Measurements from ENCODE around the gene OOSP3. TPM values are rescaled to one million over a fixed set of nuclear protein-coding genes. Genes with fewer than 3 reads are reported as not detected.

OOSP3 gene
- total RNA-seq, 1 donor = not detected

DNA sequence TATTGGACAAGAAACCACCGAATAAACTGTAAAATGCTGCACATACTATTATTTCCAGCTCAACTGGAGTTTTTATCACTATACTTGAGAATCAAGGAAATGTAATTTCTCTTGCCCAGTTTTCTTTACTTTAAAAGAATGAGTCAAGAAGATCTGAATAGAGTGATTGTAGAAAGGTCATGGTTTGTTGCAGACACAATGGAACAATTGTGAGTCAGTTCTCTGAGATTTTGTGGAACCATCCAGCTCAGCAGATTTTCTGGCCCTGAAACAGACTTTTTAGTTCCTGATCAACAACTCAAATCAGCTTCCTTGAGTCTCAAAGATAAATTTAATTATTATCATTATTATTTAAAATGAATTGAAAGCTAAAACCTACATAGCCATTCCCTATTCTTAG, 13.6 kb upstream of the OOSP3 start:
- Histone ChIP-seq H3K27ac (ENCODE audit: low read depth, low read length) (no peak overlapping the region), H3K79me2 (ENCODE audit: insufficient read depth, low read length) (no peaks in the 10 kb centered on the region), H4K20me1 (ENCODE audit: insufficient read depth, low read length) (no peaks in the 10 kb centered on the region), H3K4me3 (ENCODE audit: insufficient read depth, low read length) (no peak overlapping the region), H3K27me3 (ENCODE audit: insufficient read depth, low read length) (no peaks in the 10 kb centered on the region), H3K4me1 (ENCODE audit: insufficient read depth, low read length) (no peaks in the 10 kb centered on the region), H3K4me2 (ENCODE audit: insufficient read depth, low read length) (no peak overlapping the region), H2AFZ (ENCODE audit: low read length) (no peak overlapping the region), H3K9me3 (ENCODE audit: low read depth, low read length) (no peaks in the 10 kb centered on the region), H3K36me3 (ENCODE audit: insufficient read depth, low read length) (no peaks in the 10 kb centered on the region)
- TF ChIP-seq, protein P1, sequence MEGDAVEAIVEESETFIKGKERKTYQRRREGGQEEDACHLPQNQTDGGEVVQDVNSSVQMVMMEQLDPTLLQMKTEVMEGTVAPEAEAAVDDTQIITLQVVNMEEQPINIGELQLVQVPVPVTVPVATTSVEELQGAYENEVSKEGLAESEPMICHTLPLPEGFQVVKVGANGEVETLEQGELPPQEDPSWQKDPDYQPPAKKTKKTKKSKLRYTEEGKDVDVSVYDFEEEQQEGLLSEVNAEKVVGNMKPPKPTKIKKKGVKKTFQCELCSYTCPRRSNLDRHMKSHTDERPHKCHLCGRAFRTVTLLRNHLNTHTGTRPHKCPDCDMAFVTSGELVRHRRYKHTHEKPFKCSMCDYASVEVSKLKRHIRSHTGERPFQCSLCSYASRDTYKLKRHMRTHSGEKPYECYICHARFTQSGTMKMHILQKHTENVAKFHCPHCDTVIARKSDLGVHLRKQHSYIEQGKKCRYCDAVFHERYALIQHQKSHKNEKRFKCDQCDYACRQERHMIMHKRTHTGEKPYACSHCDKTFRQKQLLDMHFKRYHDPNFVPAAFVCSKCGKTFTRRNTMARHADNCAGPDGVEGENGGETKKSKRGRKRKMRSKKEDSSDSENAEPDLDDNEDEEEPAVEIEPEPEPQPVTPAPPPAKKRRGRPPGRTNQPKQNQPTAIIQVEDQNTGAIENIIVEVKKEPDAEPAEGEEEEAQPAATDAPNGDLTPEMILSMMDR (IDR thresholded peaks at IDR 0.05; ENCODE audit: extremely low read depth, low read depth, low read length) = no peak
- no peak for DNase-seq (ENCODE audit: insufficient read length, low spot score, missing footprints)

DNA sequence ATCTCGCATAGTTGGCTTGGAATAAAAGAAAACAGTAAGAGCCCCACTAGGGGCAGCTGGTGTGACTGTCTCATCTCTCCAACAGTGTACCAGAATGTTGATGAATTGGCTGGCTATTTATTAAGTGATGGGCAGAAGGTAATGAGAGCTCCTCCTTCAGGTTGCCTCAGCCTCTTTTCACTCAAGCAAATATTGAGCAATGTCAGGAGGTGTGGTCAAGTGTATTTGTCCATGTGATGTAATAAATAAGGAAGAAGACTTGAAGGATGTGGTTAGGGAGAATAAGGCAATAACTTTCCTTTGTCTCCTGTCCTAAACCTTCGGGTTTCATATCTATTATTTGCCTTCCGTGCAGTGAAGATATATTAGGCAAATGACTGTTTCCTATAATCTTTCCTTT, 12.2 kb upstream of the OOSP3 start, which contains the start of gene TCN1:
Gene TCN1 (minus strand): TSS at position 91 of the 400 bp plus-strand sequence. CDS start 17 bp downstream, at position 74.
- H3K27ac ChIP-seq (ENCODE audit: low read depth, low read length) = no peak within 1 kb of the TSS
- no peak for DNase-seq (ENCODE audit: insufficient read length, low spot score, missing footprints)

DNA sequence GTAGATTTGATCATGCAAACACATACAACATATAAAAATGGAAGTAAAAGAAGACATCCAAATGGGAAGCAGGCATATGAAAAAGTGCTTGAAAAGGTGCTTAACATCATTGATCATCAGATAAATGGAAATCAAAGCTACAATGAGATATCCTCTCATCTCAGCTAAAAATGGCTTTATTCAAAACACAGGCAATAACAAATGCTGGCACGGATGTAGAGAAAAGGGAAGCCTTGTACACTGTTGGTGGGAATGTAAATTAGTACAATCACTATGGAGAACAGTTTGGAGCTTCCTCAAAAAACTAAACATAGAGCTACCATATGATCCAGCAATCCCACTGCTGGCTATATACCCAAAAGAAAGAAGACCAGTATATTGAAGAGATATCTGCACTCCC, 11.7 kb upstream of the OOSP3 start:
- H3K4me1 ChIP-seq (ENCODE audit: insufficient read depth, low read length) = no peaks in the 10 kb centered on the region
- no peaks in the 10 kb centered on the region for H3K9me3 ChIP-seq (ENCODE audit: low read depth, low read length)
- H3K36me3 ChIP-seq (ENCODE audit: insufficient read depth, low read length) = no peaks in the 10 kb centered on the region
- no peak for DNase-seq (ENCODE audit: insufficient read length, low spot score, missing footprints)
- no peak overlapping the region for H3K4me3 ChIP-seq (ENCODE audit: insufficient read depth, low read length)
- no peak overlapping the region for H3K4me2 ChIP-seq (ENCODE audit: insufficient read depth, low read length)
- H2AFZ ChIP-seq (ENCODE audit: low read length) = no peak overlapping the region
- no peaks in the 10 kb centered on the region for H3K79me2 ChIP-seq (ENCODE audit: insufficient read depth, low read length)
- no peak overlapping the region for H3K27ac ChIP-seq (ENCODE audit: low read depth, low read length)
- H3K27me3 ChIP-seq (ENCODE audit: insufficient read depth, low read length) = no peaks in the 10 kb centered on the region
- no peaks in the 10 kb centered on the region for H4K20me1 ChIP-seq (ENCODE audit: insufficient read depth, low read length)
- TF ChIP-seq, protein P1 (IDR thresholded peaks at IDR 0.05; ENCODE audit: extremely low read depth, low read depth, low read length) = no peak

More for the DNA sequence above, 12.2 kb upstream of the OOSP3 start, which contains the start of gene TCN1:
- Histone ChIP-seq H3K4me3 (ENCODE audit: insufficient read depth, low read length) (no peak within 1 kb of the TSS), H3K27me3 (ENCODE audit: insufficient read depth, low read length) (no peaks in the 10 kb centered on the region), H3K9me3 (ENCODE audit: low read depth, low read length) (no peaks in the 10 kb centered on the region), H2AFZ (ENCODE audit: low read length) (no peak within 1 kb of the TSS), H3K4me2 (ENCODE audit: insufficient read depth, low read length) (no peak within 1 kb of the TSS), H3K4me1 (ENCODE audit: insufficient read depth, low read length) (no peaks in the 10 kb centered on the region), H3K79me2 (ENCODE audit: insufficient read depth, low read length) (no peaks in the 10 kb centered on the region), H3K36me3 (ENCODE audit: insufficient read depth, low read length) (no peaks in the 10 kb centered on the region), H4K20me1 (ENCODE audit: insufficient read depth, low read length) (no peaks in the 10 kb centered on the region)
- TF ChIP-seq, protein P1 (IDR thresholded peaks at IDR 0.05; ENCODE audit: extremely low read depth, low read depth, low read length) = no peak

DNA sequence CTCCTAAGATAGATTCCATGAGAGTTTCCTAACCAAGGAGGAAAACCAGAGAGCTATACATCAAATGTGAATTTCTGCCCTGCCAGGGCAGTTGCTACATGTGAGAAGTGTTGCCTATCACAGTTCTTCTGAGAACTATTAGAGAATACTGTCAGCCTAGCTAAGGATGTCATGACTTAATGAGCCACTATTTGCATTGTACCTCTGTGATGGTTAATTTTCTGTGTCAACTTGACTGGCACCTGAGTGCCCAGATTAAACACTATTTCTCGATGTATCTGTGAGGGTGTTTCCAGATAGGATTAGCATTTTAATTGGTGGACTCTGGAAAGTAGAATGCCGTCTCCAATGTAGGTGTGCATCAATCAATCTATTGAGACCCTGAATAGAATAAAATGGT, 10.6 kb upstream of the OOSP3 start:
- H3K4me3 ChIP-seq (ENCODE audit: insufficient read depth, low read length) = no peak overlapping the region

More for the DNA sequence above, 10.6 kb upstream of the OOSP3 start:
- TF ChIP-seq, protein P1 (IDR thresholded peaks at IDR 0.05; ENCODE audit: extremely low read depth, low read depth, low read length) = no peak
- no peaks in the 10 kb centered on the region for H3K9me3 ChIP-seq (ENCODE audit: low read depth, low read length)
- no peak overlapping the region for H3K4me2 ChIP-seq (ENCODE audit: insufficient read depth, low read length)
- H3K27me3 ChIP-seq (ENCODE audit: insufficient read depth, low read length) = no peaks in the 10 kb centered on the region
- H3K79me2 ChIP-seq (ENCODE audit: insufficient read depth, low read length) = no peaks in the 10 kb centered on the region
- no peaks in the 10 kb centered on the region for H4K20me1 ChIP-seq (ENCODE audit: insufficient read depth, low read length)
- H3K27ac ChIP-seq (ENCODE audit: low read depth, low read length) = no peak overlapping the region
- no peak overlapping the region for H2AFZ ChIP-seq (ENCODE audit: low read length)
- DNase-seq (ENCODE audit: insufficient read length, low spot score, missing footprints) = no peak
- no peaks in the 10 kb centered on the region for H3K4me1 ChIP-seq (ENCODE audit: insufficient read depth, low read length)
- H3K36me3 ChIP-seq (ENCODE audit: insufficient read depth, low read length) = no peaks in the 10 kb centered on the region
